Mucosa of gallbladder (tissue), 1 donor: ENCODE measurements around the gene PSTPIP1. TPM values are rescaled to one million over a fixed set of nuclear protein-coding genes. Genes with fewer than 3 reads are reported as not detected.
"Not testable (repeated sequence)": the region's sequence is repeated elsewhere in the genome, so short reads cannot be mapped to it uniquely, and the experiment has no call there.

Experiments used
- DNase-seq: peaks from one replicate; pipeline ENCODE4 v3.0.0-alpha.2; 2020; ENCODE audit warnings: low spot score
- total RNA-seq: library from RNA; stranded (reverse); gene quantifications from one replicate; pipeline ENCODE4 v1.2.1, GENCODE V29; 2021
- donor health status: DM: no; HTN: no; CAD: no.

The PSTPIP1 gene
- total RNA-seq, result 16.3 TPM

- DNase-seq, result no peak
Measured at GRCh38 chr15:76994971-76995945, at the start of gene PSTPIP1. TSS of gene PSTPIP1 (plus strand) at chr15:76995126. CDS start at chr15:76995574, 448 bp downstream.

GRCh38 chr15:76945494-76946093 is 49.3 kb upstream of the PSTPIP1 start:
- DNase-seq, result no peak

GRCh38 chr15:76947454-76947853 is 47.5 kb upstream of the PSTPIP1 start:
- DNase-seq, result no peak

- no peak for DNase-seq
Measured at GRCh38 chr15:76951220-76951619, 43.7 kb upstream of the PSTPIP1 start.

DNA sequence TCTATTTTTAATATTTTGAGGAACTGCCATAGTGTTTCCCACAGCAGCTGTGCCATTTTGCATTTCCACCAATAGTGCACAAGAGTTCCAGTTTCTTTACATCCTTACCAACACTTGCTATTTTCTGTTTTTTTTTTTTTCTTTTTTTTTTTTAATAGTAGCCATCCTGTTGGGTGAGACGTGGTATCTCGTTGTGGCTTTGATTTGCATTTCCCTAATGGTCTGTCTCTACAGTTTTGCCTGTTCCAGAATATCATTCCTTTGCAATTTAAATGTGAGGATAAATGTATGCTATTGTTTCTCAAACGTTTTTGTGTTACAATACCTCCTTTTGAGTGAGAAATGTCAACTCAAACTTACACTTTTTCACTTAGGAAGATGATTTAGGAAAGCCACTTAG is 41.0 kb upstream of the PSTPIP1 start:
- no peak for DNase-seq

DNA sequence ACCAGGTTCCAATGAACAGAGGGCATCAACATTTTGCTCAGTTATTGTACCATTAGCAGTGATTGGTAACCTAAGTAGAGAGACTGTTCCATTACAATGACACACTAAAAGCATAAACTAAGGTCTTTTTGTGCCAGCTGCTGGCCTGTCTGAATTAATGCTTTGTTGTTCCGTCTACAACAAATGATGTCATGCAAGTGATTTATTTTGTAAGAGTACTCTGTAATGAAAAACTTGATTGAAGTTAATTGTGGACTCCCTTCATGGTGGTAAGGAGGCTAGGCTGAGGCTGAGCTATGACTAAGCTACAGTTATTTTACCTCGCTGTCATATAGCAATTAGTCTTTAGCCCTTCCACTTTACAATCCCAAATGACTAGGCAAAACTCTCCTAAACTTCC is 40.2 kb upstream of the PSTPIP1 start:
- DNase-seq, result no peak

DNA sequence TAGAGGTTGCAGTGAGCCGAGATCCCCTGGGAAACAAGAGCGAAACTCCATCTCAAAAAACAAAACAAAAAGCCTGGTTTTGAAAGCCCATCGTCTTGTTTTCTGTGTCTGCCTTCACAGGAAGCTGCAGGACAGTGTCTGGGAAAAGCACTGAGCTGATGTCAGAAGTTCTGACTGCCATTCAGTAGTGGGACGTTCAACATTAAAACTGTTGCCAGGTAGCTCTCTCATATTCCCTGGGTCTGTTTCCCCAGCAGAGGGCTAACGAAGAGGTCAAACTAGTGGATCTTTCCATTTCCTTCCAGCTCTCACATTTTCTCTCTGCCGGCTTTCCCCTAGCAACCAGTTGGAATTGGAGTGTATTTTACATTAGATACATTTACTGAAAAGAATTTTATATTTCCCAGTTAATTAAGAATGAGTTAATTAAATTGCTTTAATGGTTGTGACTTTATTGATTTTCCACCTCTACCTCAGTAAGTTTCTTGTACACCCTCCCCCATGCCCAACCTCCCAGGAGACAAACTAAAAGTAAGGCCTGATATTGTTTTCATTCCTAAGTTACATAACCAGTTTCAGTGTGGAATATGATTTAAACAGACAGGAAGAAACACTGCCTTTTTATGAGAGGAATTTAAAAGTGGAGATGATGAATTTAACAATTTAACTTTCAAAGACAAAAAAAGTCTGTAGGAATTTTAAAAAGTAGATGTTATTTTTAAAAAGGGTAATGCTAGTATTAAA is 33.5 kb upstream of the PSTPIP1 start:
- no peak for DNase-seq

DNA sequence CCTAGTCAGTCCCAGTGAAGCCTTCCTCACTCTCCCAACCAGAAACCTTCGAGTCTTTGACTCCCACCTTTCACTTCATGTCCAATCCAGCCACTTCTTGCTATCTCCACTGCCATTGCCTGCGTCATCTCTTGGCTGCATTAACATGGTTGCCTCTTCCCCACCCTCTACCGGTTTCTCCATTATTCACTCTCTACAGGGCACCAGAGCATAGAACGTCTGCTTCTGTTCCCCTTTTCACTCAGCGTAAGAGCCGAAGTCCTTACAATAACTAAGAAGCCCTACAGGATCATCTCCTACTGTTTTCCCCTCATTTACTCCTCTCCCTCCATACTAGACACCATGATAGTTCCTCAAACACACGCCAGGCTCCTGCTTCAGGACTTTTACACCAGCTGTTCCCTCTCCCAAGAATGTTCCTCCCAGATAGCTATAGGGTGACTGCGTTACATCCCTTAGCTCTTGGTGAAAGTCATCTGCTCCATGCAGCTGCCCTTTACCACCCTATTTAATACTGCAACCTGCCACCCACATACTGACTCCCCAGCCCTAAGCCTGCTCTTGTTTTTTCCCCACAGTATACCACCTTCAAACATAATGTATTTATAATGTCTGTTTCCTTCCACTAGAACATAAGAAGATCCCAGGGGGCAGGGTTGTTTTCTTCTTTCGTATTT is 32.5 kb upstream of the PSTPIP1 start:
- DNase-seq, result no peak

GRCh38 chr15:76963596-76963995 is 31.3 kb upstream of the PSTPIP1 start:
- DNase-seq, result no peak

DNA sequence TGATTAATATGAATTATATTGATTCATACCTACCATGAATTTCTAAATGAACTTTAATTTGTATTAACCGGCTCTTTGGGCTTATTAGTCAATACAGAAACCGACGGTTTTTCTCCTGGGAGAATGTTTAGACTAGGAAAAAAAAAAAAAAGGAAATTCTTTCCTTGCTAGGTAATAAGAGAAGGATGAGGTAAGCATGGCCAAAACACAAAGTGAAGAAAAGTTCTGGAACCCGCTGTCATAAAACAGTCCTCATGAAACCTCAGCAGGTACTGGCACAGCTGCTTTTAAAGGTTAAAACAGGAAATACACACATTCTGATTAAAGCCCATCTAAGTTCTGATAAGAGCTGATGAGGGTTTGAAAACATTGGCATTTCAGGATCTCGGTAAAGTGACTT is 30.8 kb upstream of the PSTPIP1 start:
- no peak for DNase-seq

GRCh38 chr15:76966051-76966450 is 28.9 kb upstream of the PSTPIP1 start:
- not testable (repeated sequence) for DNase-seq

DNA sequence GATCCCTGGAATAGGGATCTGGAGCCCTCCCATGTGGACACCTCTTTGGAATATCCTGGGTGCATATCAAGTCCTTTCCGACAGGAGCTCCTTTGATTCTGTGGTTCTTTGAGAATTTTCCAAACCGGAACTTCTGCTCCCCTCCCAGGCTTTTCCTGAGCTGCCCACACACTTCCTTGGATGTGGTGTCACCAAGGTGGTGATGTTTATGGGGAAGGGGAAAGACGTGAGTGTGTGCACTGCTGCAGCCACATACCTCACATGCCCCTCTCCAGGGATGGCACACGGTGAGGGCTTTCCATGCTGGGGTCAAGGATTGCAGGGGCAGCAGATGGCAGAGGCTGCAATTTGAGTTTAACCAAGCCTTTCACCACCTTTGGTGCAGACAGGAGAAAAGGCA is 27.9 kb upstream of the PSTPIP1 start:
- no peak for DNase-seq

GRCh38 chr15:76968306-76968705 is 26.6 kb upstream of the PSTPIP1 start:
- DNase-seq, result no peak

DNA sequence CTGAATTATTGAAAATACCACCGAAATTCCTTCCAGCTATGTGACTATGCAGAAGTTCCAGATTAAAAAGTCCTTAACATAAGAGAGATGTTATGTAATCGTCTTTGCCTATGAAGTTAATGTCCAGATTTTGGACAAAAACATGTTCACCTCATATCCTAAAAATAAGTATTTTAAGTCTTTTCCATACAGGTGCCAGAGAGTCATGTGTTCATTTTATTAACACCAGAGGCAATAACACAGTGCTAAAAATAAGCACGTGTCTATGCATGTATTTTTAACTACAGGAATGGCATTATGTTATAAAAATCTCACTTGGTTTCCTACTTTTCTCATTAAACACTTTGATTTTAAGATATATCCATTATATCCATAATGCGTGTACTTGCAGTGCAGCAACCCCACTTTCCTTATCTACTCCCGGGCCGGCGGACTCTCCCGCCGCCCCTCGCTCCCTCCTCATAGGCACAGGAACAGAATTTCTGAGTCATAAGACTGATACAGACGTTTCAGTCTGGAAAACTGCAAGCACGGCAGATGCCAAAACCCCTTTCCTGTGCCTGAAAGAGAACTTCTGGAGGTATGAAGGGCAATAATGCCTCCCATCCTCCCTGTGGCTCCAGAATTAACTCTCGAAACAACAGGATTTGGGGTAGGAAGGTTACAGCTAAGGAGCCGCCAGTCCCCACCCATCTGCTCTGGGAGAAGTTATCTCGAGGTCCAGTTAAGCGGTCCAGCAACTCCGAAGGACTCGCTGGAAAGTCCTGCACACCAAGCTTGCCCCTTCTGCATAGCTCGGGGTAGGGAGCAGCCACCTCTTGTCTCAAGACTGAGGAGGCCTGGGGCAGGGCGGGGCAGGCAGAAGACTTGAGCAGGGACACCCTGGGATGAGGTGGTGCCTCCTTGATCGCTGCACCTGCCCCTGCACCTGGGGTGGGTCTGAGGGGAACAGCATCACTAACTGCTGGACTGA is 22.3 kb upstream of the PSTPIP1 start:
- no peak for DNase-seq

GRCh38 chr15:76973362-76973743 is 21.6 kb upstream of the PSTPIP1 start:
- DNase-seq, result no peak

DNA sequence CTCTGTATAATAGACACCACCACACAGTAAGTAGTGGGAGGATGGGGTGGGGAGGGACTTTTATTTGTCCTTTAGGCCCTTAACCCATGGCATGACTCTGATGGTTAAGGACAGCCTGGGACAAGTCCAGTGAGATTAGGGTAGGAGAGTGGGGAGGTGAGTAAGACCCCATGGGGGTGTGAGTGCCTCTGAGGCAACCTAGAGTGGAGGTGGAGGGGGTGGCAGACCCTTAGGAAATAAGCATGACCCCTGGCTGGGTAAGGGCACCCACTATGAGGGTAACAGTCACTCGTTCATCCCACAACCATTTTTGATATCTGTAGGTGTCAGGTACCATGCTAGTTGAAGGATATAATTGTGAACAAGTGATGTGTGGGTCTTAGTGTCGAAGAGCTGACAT is 21.0 kb upstream of the PSTPIP1 start:
- no peak for DNase-seq

GRCh38 chr15:76974456-76975036 is 20.4 kb upstream of the PSTPIP1 start:
- DNase-seq, result no peak

DNA sequence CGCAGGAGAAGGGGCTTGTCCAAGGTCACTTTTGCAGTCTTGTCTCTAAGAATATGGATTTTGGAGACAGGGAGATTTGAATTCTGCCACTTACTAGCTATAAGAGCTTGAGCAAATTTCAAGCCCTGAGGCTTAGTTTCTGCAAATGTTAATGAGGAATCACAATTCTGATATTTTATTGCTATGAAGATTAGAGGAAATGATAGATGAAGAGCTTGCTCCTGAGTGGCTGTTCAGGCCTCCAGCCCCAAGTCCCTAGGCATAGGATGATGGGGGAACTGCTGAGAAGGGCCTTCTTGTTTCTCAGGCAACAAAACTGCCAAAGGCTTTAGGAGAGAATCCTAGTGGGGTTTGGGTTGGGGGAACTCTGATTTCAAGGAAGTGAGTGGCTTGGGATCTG is 18.8 kb upstream of the PSTPIP1 start:
- no peak for DNase-seq

DNA sequence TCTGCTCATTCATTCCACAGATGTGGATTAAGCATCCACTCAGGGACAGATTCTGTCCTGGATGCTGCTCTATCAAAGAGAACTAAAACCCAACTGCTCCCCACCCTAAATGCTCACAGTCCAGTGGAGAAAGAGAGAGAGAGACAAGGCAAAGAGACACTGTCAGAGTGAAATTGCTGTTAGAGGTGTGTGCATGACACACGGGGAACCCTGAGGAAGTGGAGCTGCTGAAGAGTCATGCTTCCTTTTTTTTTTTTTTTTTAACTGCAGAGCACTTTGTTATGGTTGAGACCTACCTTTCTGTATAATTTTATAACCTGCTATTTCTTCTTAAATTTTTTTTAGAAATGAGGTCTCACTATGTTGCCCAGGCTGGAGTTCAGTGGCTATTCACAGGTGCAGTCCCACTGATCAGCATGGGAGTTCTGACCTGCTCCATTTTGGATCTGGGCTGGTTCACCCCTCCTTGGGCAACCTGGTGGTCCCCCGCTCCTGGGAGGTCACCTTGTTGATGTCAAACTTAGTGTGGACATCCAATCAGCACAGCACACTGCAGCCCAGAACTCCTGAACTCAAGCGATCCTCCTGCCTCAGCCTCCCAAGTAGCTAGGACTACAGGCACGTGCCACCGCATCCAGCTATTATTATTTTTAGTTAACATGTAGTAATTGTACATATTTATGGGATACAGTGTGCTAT is 18.2 kb upstream of the PSTPIP1 start:
- no peak for DNase-seq
